Prostate gland (tissue), 2 donors: ENCODE measurements around the gene IPMK. TPM values are rescaled to one million over a fixed set of nuclear protein-coding genes. Genes with fewer than 3 reads are reported as not detected.

Experiments
- DNase-seq: peaks from one replicate; pipeline ENCODE4 v3.0.0-alpha.2; 2019; ENCODE audit warnings: low spot score
- H3K27ac ChIP-seq, 2 donors: fragments of 200-600 bp; sonication (generic); 2 replicates each; pipeline ENCODE4 v1.5.1; 2017 to 2019
- H3K27me3 ChIP-seq: fragments of 200-600 bp; sonication (generic); replicated peaks from 2 replicates; pipeline ENCODE4 v1.5.1; 2019; ENCODE audit not compliant: insufficient read depth
- H3K36me3 ChIP-seq, 2 donors: fragments of 200-600 bp; sonication (generic); 1 replicate in 1 of 2; 2 replicates in 1 of 2; pipeline versions ENCODE4 v1.5.1 to v1.8.1; 2017 to 2019
- H3K4me1 ChIP-seq: fragments of 200-600 bp; sonication (generic); replicated peaks from 2 replicates; pipeline ENCODE4 v1.5.1; 2019
- H3K4me3 ChIP-seq, 2 donors: fragments of 200-600 bp; sonication (generic); 2 replicates each; pipeline ENCODE4 v1.5.1; 2017 to 2019
- H3K9me3 ChIP-seq: fragments of 200-600 bp; sonication (generic); 2 replicates; pipeline ENCODE4 v1.5.1; 2017
- CTCF ChIP-seq, 4 experiments: fragments of 200-600 bp in 2 of 4; fragments of 450-650 bp in 2 of 4; sonication (generic) in 2 of 4; IDR thresholded peaks; 1 replicate in 3 of 4; 2 replicates in 1 of 4; pipeline ENCODE4 v1.5.1; 2016 to 2019; ENCODE audit warnings: antibody characterized with exemption in 4 of 4, mild to moderate bottlenecking in 2 of 4, moderate library complexity in 2 of 4
- POLR2A ChIP-seq: fragments of 450-650 bp; IDR thresholded peaks from one replicate; pipeline ENCODE4 v1.6.1; 2016; ENCODE audit warnings: antibody characterized with exemption, mild to moderate bottlenecking
- POLR2AphosphoS5 ChIP-seq: sonication (generic); formaldehyde crosslinking; IDR thresholded peaks from one replicate; pipeline ENCODE4 v1.6.1; 2017; ENCODE audit warnings: antibody characterized with exemption
- WGBS: methylation state at CpG from one replicate; pipeline ENCODE4 v1.1.5; 2018; 5-methylcytosine and 5-hydroxymethylcytosine counted together
- intact Hi-C: fragments of 100-400 bp; cut with DNase I; formaldehyde crosslinking; loops from one replicate; pipeline ENCODE4 v1.14.2; 2022
- total RNA-seq, 2 donors: library from RNA; depleted of rRNA; stranded (reverse); fragments of >200 nt; gene quantifications; one replicate each; pipeline ENCODE4 v1.1.0, GENCODE V29; 2016

The IPMK gene
- total RNA-seq, 2 donors from 2014 or later, result 2.6 to 5.5 TPM

GRCh38 chr10:58184120-58184670 lies 83.5 kb downstream of the IPMK start:
- Histone ChIP-seq H3K36me3 (no peaks in the 10 kb centered on the region), H3K9me3 (no peaks in the 10 kb centered on the region), H3K27ac (no peak overlapping the region), H3K4me1 (no peaks in the 10 kb centered on the region), H3K4me3 (no peak overlapping the region), H3K27me3 (no peaks in the 10 kb centered on the region)
- DNase-seq, result no peak
- 85% methylated on average over 7 of the region's 7 CpGs for WGBS
- intact Hi-C loops, result no loop called here
- TF ChIP-seq POLR2AphosphoS5, result no peak
- no peak for TF ChIP-seq POLR2A
- TF ChIP-seq CTCF (IDR thresholded peaks at IDR 0.05), result no peak

GRCh38 chr10:58180666-58181065 lies 87.0 kb downstream of the IPMK start:
- H3K4me1 ChIP-seq, result no peaks in the 10 kb centered on the region
- no peak overlapping the region for H3K4me3 ChIP-seq
- H3K27ac ChIP-seq, result no peak overlapping the region
- TF ChIP-seq POLR2A (no peak), CTCF (IDR thresholded peaks at IDR 0.05) (no peak), POLR2AphosphoS5 (no peak)
- H3K36me3 ChIP-seq, result no peaks in the 10 kb centered on the region
- intact Hi-C loops, result no loop called here
- DNase-seq, result no peak
- WGBS, result 76% methylated on average over 6 of the region's 6 CpGs
- H3K27me3 ChIP-seq, result no peaks in the 10 kb centered on the region
- no peaks in the 10 kb centered on the region for H3K9me3 ChIP-seq

GRCh38 chr10:58179238-58179637 lies 88.5 kb downstream of the IPMK start:
- intact Hi-C loops, result no loop called here

GRCh38 chr10:58178811-58179210 lies 88.9 kb downstream of the IPMK start:
- Histone ChIP-seq H3K4me1 (no peaks in the 10 kb centered on the region), H3K27ac (no peak overlapping the region), H3K4me3 (no peak overlapping the region), H3K36me3 (no peaks in the 10 kb centered on the region), H3K27me3 (no peaks in the 10 kb centered on the region), H3K9me3 (no peaks in the 10 kb centered on the region)
- DNase-seq, result no peak
- no peak for TF ChIP-seq POLR2AphosphoS5
- no peak for TF ChIP-seq CTCF (IDR thresholded peaks at IDR 0.05)
- no peak for TF ChIP-seq POLR2A
- intact Hi-C loops, result no loop called here
- WGBS, result 31% methylated on average over 1 of the region's 1 CpG

More at GRCh38 chr10:58179238-58179637, 88.5 kb downstream of the IPMK start:
- no peak overlapping the region for H3K4me3 ChIP-seq
- no peak for DNase-seq
- no peaks in the 10 kb centered on the region for H3K4me1 ChIP-seq
- 76% methylated on average over 2 of the region's 2 CpGs for WGBS
- no peaks in the 10 kb centered on the region for H3K36me3 ChIP-seq
- no peak for TF ChIP-seq POLR2AphosphoS5
- no peak for TF ChIP-seq CTCF (IDR thresholded peaks at IDR 0.05)
- TF ChIP-seq POLR2A, result no peak
- no peaks in the 10 kb centered on the region for H3K27me3 ChIP-seq
- no peak overlapping the region for H3K27ac ChIP-seq
- H3K9me3 ChIP-seq, result no peaks in the 10 kb centered on the region

- no peak overlapping the region for H3K27ac ChIP-seq
- 23% methylated on average over 3 of the region's 3 CpGs for WGBS
- no peaks in the 10 kb centered on the region for H3K36me3 ChIP-seq
- TF ChIP-seq POLR2AphosphoS5 (no peak), POLR2A (no peak), CTCF (IDR thresholded peaks at IDR 0.05) (peak in 3 of 4 experiments; percentile 54 to 69 (median 65))
- no peaks in the 10 kb centered on the region for H3K9me3 ChIP-seq
- no peaks in the 10 kb centered on the region for H3K4me1 ChIP-seq
- no peak for DNase-seq
- intact Hi-C loops, result loop anchor here (1.0 kb wide), 1 partner anchor 114 kb away; no protein-coding TSS in a partner anchor
- no peaks in the 10 kb centered on the region for H3K27me3 ChIP-seq
- no peak overlapping the region for H3K4me3 ChIP-seq
Observed at GRCh38 chr10:58177362-58177947, 90.2 kb downstream of the IPMK start.
